Left ventricle myocardium inferior (tissue), 1 donor: ENCODE results near the gene PPFIBP1. TPM values are rescaled to one million over a fixed set of nuclear protein-coding genes. Genes with fewer than 3 reads are reported as not detected.

Experiments used
- DNase-seq: peaks from one replicate; pipeline ENCODE4 v3.0.0-alpha.2; 2020
- H3K27ac ChIP-seq: fragments of 200-600 bp; replicated peaks from 2 replicates; pipeline ENCODE4 v1.8.0; 2021
- H3K27me3 ChIP-seq: fragments of 200-600 bp; 2 replicates; pipeline ENCODE4 v1.8.0; 2021; ENCODE audit warnings: low read depth
- H3K36me3 ChIP-seq: fragments of 200-600 bp; 2 replicates; pipeline ENCODE4 v1.8.0; 2021
- H3K4me1 ChIP-seq: fragments of 200-600 bp; 2 replicates; pipeline ENCODE4 v1.8.0; 2021
- H3K4me3 ChIP-seq: fragments of 200-600 bp; 2 replicates; pipeline ENCODE4 v1.8.0; 2021; ENCODE audit warnings: mild to moderate bottlenecking, moderate library complexity
- H3K9me3 ChIP-seq: fragments of 200-600 bp; replicated peaks from 2 replicates; pipeline ENCODE4 v1.8.0; 2021
- intact Hi-C: fragments of 100-400 bp; cut with micrococcal nuclease; formaldehyde crosslinking; loops from one replicate; pipeline ENCODE4 v1.11.0; 2022
- total RNA-seq: library from RNA; stranded (reverse); fragmentation: NEBNext Ultra II Directional; extraction: Animal tissue kit (Norgen Biotek cat#: 25700); gene quantifications from one replicate; pipeline ENCODE4 v1.2.1, GENCODE V29; 2021
- TF ChIP-seq, protein P1 (sequence below): fragments of 200-600 bp; IDR thresholded peaks from 2 replicates; pipeline ENCODE4 v1.8.0; 2021; ENCODE audit warnings: antibody characterized with exemption, mild to moderate bottlenecking, borderline replicate concordance
- donor health status: DM: no; HTN: yes; CAD: no; lungs with severe emphysema.

Gene PPFIBP1
- total RNA-seq, 1 donor from 2014 or later = 258 TPM

DNA sequence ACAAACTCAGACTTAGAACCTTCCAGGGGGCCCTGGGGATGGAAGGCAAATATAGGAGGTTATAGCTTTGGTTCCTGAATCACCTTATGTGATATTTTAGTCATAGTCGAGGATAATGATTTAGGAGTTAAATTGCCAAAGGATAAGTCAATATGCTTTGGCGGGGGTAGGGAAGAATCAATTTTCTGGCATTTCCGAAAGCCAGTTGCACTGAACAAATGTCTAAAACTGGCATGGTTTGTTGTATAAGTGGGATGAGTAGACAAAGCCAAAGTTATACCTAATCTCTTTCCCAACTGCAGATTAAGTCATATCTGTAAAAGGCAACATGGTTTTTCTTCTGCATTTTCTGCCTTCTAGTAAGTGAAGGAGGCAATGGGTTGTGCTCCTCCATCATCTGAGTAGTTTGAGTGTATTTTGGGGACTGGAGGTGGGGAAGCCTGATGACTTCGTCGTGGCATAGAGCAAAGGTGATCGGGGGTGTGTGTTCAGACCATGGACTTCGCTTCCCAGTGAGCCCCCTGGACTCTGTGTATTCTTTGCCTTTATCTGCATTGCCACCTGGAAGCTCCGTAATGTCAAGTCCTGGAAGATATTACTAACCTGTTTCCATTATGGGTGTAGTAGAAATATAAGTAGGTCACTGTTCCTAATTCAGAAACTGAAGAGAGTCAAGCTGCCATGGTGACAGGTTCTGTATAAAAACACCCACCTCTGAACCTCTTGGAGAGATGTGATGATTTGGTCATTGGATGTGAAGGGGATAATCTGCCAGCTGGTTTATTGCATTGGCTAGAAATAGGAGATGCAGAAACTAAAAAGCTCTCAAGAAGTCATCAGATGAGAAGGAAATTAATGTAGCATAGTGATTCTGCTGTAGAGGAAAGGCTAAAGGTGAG is 24.5 kb downstream of the PPFIBP1 start:
- Histone ChIP-seq H3K4me3 (peak overlapping the region; percentile 40), H3K4me1 (peaks cover 87% of the 10 kb centered on the region), H3K36me3 (peaks cover 3% of the 10 kb centered on the region), H3K9me3 (no peaks in the 10 kb centered on the region), H3K27ac (peak overlapping the region; percentile 95), H3K27me3 (no peaks in the 10 kb centered on the region)
- intact Hi-C loops = no loop called here
- TF ChIP-seq, protein P1, sequence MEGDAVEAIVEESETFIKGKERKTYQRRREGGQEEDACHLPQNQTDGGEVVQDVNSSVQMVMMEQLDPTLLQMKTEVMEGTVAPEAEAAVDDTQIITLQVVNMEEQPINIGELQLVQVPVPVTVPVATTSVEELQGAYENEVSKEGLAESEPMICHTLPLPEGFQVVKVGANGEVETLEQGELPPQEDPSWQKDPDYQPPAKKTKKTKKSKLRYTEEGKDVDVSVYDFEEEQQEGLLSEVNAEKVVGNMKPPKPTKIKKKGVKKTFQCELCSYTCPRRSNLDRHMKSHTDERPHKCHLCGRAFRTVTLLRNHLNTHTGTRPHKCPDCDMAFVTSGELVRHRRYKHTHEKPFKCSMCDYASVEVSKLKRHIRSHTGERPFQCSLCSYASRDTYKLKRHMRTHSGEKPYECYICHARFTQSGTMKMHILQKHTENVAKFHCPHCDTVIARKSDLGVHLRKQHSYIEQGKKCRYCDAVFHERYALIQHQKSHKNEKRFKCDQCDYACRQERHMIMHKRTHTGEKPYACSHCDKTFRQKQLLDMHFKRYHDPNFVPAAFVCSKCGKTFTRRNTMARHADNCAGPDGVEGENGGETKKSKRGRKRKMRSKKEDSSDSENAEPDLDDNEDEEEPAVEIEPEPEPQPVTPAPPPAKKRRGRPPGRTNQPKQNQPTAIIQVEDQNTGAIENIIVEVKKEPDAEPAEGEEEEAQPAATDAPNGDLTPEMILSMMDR = no peak
- DNase-seq = no peak

- Histone ChIP-seq H3K4me1 (peaks cover 93% of the 10 kb centered on the region), H3K27ac (peak overlapping the region; percentile 95), H3K36me3 (peaks cover 3% of the 10 kb centered on the region), H3K4me3 (peak overlapping the region; percentile 40), H3K27me3 (no peaks in the 10 kb centered on the region), H3K9me3 (no peaks in the 10 kb centered on the region)
- TF ChIP-seq, protein P1 = no peak
- intact Hi-C loops = no loop called here
- no peak for DNase-seq
These were observed 25.3 kb downstream of the PPFIBP1 start for GRCh38 chr12:27549236-27549800.

- H3K27ac ChIP-seq = peak overlapping the region; percentile 95
- intact Hi-C loops = no loop called here
- peak overlapping the region; percentile 40 for H3K4me3 ChIP-seq
- DNase-seq = peak; percentile 83
- peaks cover 99% of the 10 kb centered on the region for H3K4me1 ChIP-seq
- no peaks in the 10 kb centered on the region for H3K27me3 ChIP-seq
- no peaks in the 10 kb centered on the region for H3K36me3 ChIP-seq
- no peaks in the 10 kb centered on the region for H3K9me3 ChIP-seq
- TF ChIP-seq, protein P1 = no peak
These were observed 26.0 kb downstream of the PPFIBP1 start for GRCh38 chr12:27549801-27550652.

DNA sequence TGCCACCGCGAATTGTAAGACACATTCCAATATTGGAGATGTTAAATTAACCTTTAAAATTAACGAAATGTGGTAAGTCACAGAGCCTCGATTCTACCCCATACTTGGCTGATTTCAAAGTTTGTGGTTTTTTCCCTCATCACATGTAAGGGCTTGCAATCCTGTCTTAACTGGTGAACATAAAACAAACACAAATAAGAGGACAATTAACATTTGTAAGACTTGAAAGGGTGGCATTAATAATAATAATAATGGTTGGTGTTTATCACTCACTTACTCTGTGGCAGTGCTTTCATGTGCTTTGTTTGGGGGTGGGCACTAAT is 26.6 kb downstream of the PPFIBP1 start:
- Histone ChIP-seq H3K27ac (peak overlapping the region; percentile 95), H3K36me3 (no peaks in the 10 kb centered on the region), H3K9me3 (no peaks in the 10 kb centered on the region), H3K4me3 (no peak overlapping the region), H3K27me3 (no peaks in the 10 kb centered on the region), H3K4me1 (peaks cover 99% of the 10 kb centered on the region)
- intact Hi-C loops = no loop called here
- TF ChIP-seq, protein P1 = no peak
- DNase-seq = no peak

DNA sequence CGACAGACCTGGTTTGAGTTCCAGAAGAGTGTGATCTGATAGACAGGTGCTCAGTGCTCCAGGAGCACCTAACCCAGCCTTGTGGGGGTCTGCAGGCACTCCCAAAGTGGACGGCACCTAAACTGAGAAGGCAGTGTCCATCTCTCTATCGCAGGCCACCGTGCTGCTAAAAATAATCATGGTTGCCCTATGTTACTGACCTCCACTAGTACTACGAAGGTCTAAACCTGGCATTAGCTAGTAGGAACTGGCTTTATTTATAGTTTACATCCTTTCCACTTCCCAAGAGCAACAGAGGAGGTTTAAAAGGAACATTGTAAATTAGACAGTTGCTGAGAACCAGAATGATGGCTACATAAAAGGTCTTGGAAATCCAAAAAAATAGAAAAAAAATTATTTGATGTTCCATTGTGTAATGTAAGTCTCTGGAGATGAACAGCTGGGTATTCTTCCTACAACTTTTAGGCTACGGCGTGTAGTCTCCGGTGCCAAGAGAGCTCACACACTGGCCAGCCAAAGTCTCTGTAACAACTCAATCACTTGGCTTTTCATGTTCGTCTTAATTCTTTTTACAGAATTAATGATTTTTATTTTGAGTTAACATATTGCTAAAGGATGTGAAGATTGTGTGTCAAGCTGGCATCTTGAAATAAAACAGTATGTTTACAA is 27.3 kb downstream of the PPFIBP1 start:
- intact Hi-C loops = no loop called here
- Histone ChIP-seq H3K27ac (peak overlapping the region; percentile 95), H3K4me1 (peaks cover 99% of the 10 kb centered on the region), H3K4me3 (peak overlapping the region; percentile 35), H3K27me3 (no peaks in the 10 kb centered on the region), H3K36me3 (no peaks in the 10 kb centered on the region), H3K9me3 (no peaks in the 10 kb centered on the region)
- DNase-seq = no peak
- TF ChIP-seq, protein P1 = no peak
